ENCODE results near the gene RASGRF1. TPM values are rescaled to one million over a fixed set of nuclear protein-coding genes. Genes with fewer than 3 reads are reported as not detected.
"Not testable (repeated sequence)": the region's sequence is repeated elsewhere in the genome, so short reads cannot be mapped to it uniquely, and the experiment has no call there.

RASGRF1 gene
- total and polyA plus RNA-seq, 7 donors, result 0.14 to 1.2 (median 0.58) TPM; not detected in 1

GRCh38 chr15:78930577-78931388 is 159.8 kb downstream of the RASGRF1 start:
- no peak overlapping the region for H3K4me3 ChIP-seq
- no peaks in the 10 kb centered on the region for H3K9me3 ChIP-seq
- no peaks in the 10 kb centered on the region for H3K27me3 ChIP-seq
- TF ChIP-seq POLR2A (IDR thresholded peaks at IDR 0.05) (no peak), CTCF (IDR thresholded peaks at IDR 0.05) (no peak), POLR2AphosphoS5 (IDR thresholded peaks at IDR 0.05) (peak in 3 of 4 donors; percentile 15 to 72 (median 25)), EP300 (IDR thresholded peaks at IDR 0.05) (peak in 1 of 4 donors; percentile 52)
- peak overlapping the region in 3 of 4 donors; percentile 67 to 79 (median 77) for H3K27ac ChIP-seq
- H3K36me3 ChIP-seq, result peaks cover 0 to 31% (median 7%) of the 10 kb centered on the region in 4 donors
- peak; percentile 86 for DNase-seq
- intact Hi-C loops (cut with DNase I), result no loop called here
- peaks cover 0 to 33% (median 29%) of the 10 kb centered on the region in 4 donors for H3K4me1 ChIP-seq
- 75 to 76% methylated on average over 11 of the region's 11 CpGs for WGBS, 2 donors

- WGBS, 2 donors, result 94 to 95% methylated on average over 16 of the region's 16 CpGs
- H3K27ac ChIP-seq, result peak overlapping the region in 2 of 4 donors; percentile 77 to 79
- no peaks in the 10 kb centered on the region for H3K9me3 ChIP-seq
- DNase-seq, result no peak
- peaks cover 0 to 33% (median 29%) of the 10 kb centered on the region in 4 donors for H3K4me1 ChIP-seq
- no peak overlapping the region for H3K4me3 ChIP-seq
- H3K36me3 ChIP-seq, result peaks cover 0 to 32% (median 13%) of the 10 kb centered on the region in 4 donors
- H3K27me3 ChIP-seq, result no peaks in the 10 kb centered on the region
- no peak for TF ChIP-seq EP300 (IDR thresholded peaks at IDR 0.05)
- peak in 1 of 4 donors; percentile 6 for TF ChIP-seq POLR2AphosphoS5 (IDR thresholded peaks at IDR 0.05)
- TF ChIP-seq POLR2A (IDR thresholded peaks at IDR 0.05), result no peak
- TF ChIP-seq CTCF (IDR thresholded peaks at IDR 0.05), result no peak
- intact Hi-C loops (cut with DNase I), result no loop called here
Observed at GRCh38 chr15:78929536-78930264, 160.9 kb downstream of the RASGRF1 start.

GRCh38 chr15:78928616-78929093 is 161.9 kb downstream of the RASGRF1 start:
- Histone ChIP-seq H3K36me3 (peaks cover 6 to 40% (median 15%) of the 10 kb centered on the region in 4 donors), H3K9me3 (no peaks in the 10 kb centered on the region), H3K27ac (no peak overlapping the region), H3K27me3 (no peaks in the 10 kb centered on the region), H3K4me1 (peaks cover 0 to 23% (median 20%) of the 10 kb centered on the region in 4 donors), H3K4me3 (no peak overlapping the region)
- no peak for DNase-seq
- WGBS, 2 donors, result 95% methylated on average over 14 of the region's 14 CpGs
- peak in 1 of 4 donors; percentile 16 for TF ChIP-seq POLR2AphosphoS5 (IDR thresholded peaks at IDR 0.05)
- no peak for TF ChIP-seq POLR2A (IDR thresholded peaks at IDR 0.05)
- intact Hi-C loops (cut with DNase I), result no loop called here

GRCh38 chr15:78928176-78928575 is 162.4 kb downstream of the RASGRF1 start:
- H3K4me3 ChIP-seq; H3K27me3 ChIP-seq; H3K27ac ChIP-seq; H3K9me3 ChIP-seq; DNase-seq; intact Hi-C loops (cut with DNase I): not testable (repeated sequence)
- peak in 1 of 4 donors; percentile 16 for TF ChIP-seq POLR2AphosphoS5 (IDR thresholded peaks at IDR 0.05)
- 95 to 96% methylated on average over 14 of the region's 14 CpGs for WGBS, 2 donors
- peaks cover 0 to 19% (median 15%) of the 10 kb centered on the region in 4 donors for H3K4me1 ChIP-seq
- peaks cover 8 to 44% (median 19%) of the 10 kb centered on the region in 4 donors for H3K36me3 ChIP-seq

GRCh38 chr15:78927077-78927790 is 163.3 kb downstream of the RASGRF1 start:
- no peak overlapping the region for H3K27ac ChIP-seq
- no peak for DNase-seq
- 90 to 91% methylated on average over 17 of the region's 17 CpGs for WGBS, 2 donors
- no peaks in the 10 kb centered on the region for H3K27me3 ChIP-seq
- no peak overlapping the region for H3K4me3 ChIP-seq
- intact Hi-C loops (cut with DNase I), result no loop called here
- H3K9me3 ChIP-seq, result no peaks in the 10 kb centered on the region
- peaks cover 0 to 23% (median 16%) of the 10 kb centered on the region in 4 donors for H3K4me1 ChIP-seq
- TF ChIP-seq POLR2A (IDR thresholded peaks at IDR 0.05) (no peak), CTCF (IDR thresholded peaks at IDR 0.05) (no peak), POLR2AphosphoS5 (IDR thresholded peaks at IDR 0.05) (peak in 1 of 4 donors; percentile 8), EP300 (IDR thresholded peaks at IDR 0.05) (no peak)
- peaks cover 17 to 54% (median 29%) of the 10 kb centered on the region in 4 donors for H3K36me3 ChIP-seq
